DMS53 treated with DMSO at 0.1 percent for 48 hours (cell line): Measurements from ENCODE around the gene PAFAH1B2.
A peak's percentile ranks its signal among the peaks of the same experiment; 100 is the strongest.

ENCODE experiments used
- DNase-seq: peaks from one replicate; lab custom pipeline; 2025; ENCODE audit not compliant: unreplicated experiment; lab: John Stamatoyannopoulos, UW

PAFAH1B2 gene

DNA sequence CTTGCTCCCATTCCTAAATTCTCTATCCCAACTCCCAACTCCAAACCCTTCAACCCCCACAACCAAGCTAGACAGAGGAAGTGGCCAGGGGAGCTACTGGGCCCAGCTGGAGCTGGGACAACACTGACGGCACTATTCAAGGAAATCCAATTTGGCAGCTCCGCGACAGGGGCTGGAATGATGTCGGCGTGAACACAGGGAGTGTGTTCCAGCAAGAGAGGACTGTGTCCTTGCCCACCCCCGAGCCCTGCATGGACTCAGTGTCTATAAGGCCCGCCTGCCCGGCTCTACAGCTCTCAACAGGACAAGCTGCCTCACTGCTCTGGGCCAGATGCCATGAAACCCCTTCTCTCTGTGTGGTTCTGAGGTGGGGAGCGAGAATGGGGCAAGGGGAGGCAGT lies 76.5 kb downstream of the PAFAH1B2 start:
- DNase-seq = no peak

DNA sequence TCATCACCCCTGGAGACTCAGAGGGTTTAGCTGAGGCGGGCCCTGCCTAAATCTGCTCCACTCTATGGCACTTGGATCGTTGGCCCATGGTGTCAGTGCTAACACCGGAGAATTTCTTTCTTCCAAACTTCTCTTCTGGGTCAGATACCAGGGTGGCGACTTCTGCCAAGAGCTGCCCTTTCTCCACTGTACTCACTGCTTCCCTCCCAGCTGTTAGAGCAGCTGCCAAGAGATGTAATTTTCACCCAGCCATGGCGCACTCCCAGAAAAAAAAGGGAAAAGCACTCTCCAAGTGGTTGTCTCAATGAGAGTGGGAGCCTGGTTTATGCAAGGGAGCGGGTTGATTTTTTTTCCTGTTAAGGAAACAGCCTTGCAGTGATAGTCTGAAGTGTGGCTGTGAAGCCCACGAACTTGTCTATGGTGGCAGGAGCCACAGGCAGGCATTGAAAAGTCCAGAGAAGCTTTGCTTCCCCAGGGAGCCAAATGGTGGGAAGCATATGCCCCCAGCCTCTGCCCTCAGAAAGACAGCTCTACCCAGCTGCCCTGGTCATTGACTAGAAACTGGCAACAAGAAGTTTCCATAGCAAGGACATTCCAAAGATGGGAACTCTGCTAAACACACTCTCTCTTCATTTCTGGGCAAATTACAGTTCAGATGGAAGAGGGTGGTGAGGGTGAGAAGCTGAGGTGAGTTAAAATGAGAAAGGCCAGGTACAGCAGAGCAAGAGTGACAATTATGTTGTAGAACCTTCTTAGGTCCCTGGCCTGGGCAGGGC lies 77.1 kb downstream of the PAFAH1B2 start:
- DNase-seq = no peak

DNA sequence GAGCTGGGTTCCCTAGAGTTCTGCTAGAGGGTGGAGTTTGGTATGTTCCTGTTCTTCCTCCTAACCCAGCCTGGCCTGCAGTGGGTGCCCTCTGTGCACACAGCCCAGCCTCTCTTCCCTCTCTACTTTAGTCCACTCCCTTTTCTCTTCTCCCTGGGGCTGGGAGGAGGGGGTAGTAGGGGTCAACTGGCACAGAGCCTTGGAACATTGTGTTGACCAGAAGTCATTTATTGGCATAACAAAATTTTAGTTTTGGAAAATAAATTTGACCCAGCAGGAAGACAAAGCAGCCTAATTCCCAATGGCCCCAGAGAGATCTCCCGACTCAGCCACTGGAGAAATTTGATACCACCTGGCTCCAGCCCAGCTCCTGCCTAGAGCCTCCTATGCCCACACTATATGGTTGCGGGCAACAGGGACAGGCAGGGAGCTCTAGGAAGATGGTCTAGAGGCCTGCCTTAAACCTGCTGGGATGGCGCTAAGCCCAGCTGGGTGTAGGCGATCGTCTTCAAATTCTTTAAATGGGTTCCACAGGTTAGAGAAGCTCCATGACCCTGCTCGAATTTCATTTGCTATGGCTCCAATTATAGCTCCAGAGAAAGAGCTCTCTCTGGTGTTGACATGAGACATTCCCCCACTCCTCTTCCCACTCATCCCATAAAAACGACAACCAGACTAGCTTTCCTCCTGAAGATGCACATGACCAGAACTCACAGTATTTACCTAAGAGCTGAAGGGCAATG lies 77.9 kb downstream of the PAFAH1B2 start:
- DNase-seq = peak; percentile 35

DNA sequence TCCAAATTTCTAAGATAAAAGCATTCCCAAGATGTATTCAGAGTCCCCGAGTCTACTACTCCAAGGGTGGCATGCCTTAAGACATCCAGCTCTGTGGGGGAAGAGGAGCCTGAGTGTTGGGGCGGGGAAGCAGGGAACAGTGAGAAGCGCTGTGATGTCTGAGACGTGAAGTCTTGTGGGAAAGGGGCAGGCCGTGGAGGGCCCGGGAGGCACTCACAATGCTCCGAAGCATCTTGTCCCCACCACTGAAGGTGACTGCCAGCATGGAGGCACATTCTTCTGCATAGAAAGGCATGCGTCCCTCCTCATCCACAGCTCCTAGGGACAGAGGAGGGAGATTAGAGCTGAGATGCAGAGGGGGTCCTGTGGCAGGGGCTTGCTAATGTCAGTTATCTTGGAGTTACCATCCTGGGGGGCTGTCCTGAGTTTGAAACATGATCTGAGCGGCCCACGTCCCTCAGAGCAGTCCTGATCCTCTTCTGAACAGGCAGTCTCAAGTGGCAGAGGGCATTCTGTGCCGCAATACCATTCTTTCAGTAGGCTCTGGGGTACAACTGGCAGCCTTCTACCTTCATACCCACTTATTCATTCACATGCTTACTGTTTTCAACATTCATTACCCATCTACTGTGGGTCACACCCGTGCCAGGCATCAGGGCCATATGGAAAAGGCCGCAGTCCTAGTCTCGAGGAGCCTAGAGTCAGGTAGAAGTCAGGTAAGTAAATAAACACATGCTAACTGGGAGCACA lies 79.1 kb downstream of the PAFAH1B2 start:
- DNase-seq = no peak

DNA sequence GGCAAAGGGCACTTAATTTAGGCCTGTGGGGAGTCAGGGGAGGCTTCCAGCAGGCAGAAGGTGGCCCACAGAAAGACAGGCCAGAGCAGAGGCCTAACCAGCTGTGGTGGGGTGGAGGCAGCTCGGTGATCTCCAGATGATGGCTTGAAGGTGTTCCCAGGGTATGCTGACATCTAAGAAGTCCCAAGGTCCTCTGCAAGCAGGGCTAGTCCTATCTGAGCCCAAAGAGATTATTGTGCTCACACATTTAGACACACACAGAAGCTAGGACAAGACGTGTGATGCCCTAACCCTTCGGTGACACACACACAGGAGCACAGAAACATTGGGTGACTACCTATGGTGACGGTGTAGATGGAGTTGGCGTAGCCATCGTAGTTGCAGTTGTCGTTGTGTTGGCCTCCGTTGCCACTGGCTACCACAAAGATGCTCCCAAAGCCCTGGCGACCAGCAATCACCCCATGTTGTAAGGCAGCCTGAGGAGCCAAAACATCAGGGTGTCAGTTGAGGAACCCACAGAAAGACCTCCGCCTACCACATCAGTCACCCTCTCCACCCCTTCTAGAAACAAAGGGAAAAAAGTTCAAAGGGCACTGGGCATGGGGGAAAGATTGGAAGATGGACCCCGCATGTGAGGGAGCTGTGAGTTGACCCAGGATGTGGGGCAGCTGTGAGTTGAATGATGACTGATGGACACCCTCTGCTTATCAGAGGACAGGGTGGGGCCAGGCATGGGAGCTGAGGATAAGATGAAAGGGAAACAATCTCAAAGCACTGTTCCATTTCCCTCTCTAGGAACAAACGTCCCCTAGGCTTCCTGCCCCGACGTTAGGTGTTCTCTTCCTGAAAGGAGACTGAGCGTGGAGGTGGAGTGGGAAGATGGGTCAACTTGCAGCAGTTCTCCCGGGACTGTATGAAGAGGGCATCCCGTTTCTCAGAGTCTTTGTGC lies 79.9 kb downstream of the PAFAH1B2 start:
- no peak for DNase-seq

DNA sequence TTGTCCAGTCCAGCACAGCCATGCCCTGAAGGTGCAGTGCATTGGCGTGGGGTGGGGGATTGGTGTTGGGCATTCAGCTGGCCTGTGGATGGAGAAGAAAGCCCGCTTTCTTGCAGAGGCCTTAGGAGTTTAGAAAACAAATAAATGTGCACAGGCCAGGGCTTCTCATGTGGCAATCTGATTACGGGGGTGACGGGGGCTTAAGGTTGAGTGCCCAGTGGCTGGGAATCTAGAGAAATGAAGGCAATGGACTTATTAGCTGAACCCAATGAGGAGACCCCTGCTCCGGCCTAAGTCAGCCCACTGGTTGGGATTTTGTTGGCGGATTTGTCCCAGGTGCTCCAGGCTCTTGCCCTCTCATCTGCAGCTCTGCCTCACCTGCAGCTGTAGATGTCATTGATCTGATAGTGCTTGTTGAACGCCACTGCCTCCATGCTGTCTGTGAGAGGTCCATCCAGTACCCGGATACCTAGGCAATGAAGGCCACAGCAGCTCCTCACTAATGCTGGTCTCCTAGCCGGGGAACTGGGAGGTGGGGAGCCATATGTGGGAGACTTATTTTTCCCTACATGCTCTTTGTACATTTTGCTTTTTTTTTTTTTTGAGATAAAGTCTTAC lies 81.6 kb downstream of the PAFAH1B2 start:
- DNase-seq = no peak
